Measurements from ENCODE around the gene RNASE11. TPM values are rescaled to one million over a fixed set of nuclear protein-coding genes. Genes with fewer than 3 reads are reported as not detected.

The RNASE11 gene
- total and polyA plus RNA-seq, 12 donors: 0.11 to 0.57 TPM; not detected in 10

GRCh38 chr14:20553024-20553423 lies 34.8 kb downstream of the RNASE11 start:
- intact Hi-C loops (cut with DNase I): no loop called here
- no peaks in the 10 kb centered on the region for H3K9me3 ChIP-seq (replicated peaks in 1 of 3)
- TF ChIP-seq CTCF (IDR thresholded peaks at IDR 0.05): no peak
- TF ChIP-seq POLR2A (IDR thresholded peaks at IDR 0.05): no peak
- no peaks in the 10 kb centered on the region for H3K4me1 ChIP-seq (replicated peaks in 1 of 2)
- H3K36me3 ChIP-seq (replicated peaks in 1 of 2): no peaks in the 10 kb centered on the region
- H3K27ac ChIP-seq: no peak overlapping the region
- no peak overlapping the region for H3K4me3 ChIP-seq
- no peak for DNase-seq
- H3K27me3 ChIP-seq: no peaks in the 10 kb centered on the region

- no peaks in the 10 kb centered on the region for H3K4me1 ChIP-seq (replicated peaks in 1 of 2)
- TF ChIP-seq CTCF (IDR thresholded peaks at IDR 0.05) (no peak), POLR2A (IDR thresholded peaks at IDR 0.05) (no peak)
- H3K27me3 ChIP-seq: no peaks in the 10 kb centered on the region
- H3K4me3 ChIP-seq: no peak overlapping the region
- H3K9me3 ChIP-seq (replicated peaks in 1 of 3): no peaks in the 10 kb centered on the region
- WGBS, 4 donors: 83 to 92% (median 90%) methylated on average over 3 of the region's 3 CpGs
- no peak overlapping the region for H3K27ac ChIP-seq
- DNase-seq: no peak
- intact Hi-C loops (cut with DNase I): no loop called here
- H3K36me3 ChIP-seq (replicated peaks in 1 of 2): no peaks in the 10 kb centered on the region
Measured at GRCh38 chr14:20551606-20552005, 36.2 kb downstream of the RNASE11 start.

GRCh38 chr14:20550926-20551325 lies 36.9 kb downstream of the RNASE11 start:
- Histone ChIP-seq H3K36me3 (replicated peaks in 1 of 2) (no peaks in the 10 kb centered on the region), H3K9me3 (replicated peaks in 1 of 3) (no peaks in the 10 kb centered on the region), H3K27ac (no peak overlapping the region), H3K27me3 (no peaks in the 10 kb centered on the region), H3K4me1 (replicated peaks in 1 of 2) (no peaks in the 10 kb centered on the region), H3K4me3 (no peak overlapping the region)
- 88 to 93% (median 92%) methylated on average over 2 of the region's 2 CpGs for WGBS, 4 donors
- no peak for DNase-seq
- no peak for TF ChIP-seq POLR2A (IDR thresholded peaks at IDR 0.05)
- TF ChIP-seq CTCF (IDR thresholded peaks at IDR 0.05): no peak
- intact Hi-C loops (cut with DNase I): no loop called here

- no peak for TF ChIP-seq CTCF (IDR thresholded peaks at IDR 0.05)
- TF ChIP-seq POLR2A (IDR thresholded peaks at IDR 0.05): no peak
- intact Hi-C loops (cut with DNase I): no loop called here
- Histone ChIP-seq H3K4me3 (no peak overlapping the region), H3K9me3 (replicated peaks in 1 of 3) (no peaks in the 10 kb centered on the region), H3K27ac (no peak overlapping the region), H3K27me3 (no peaks in the 10 kb centered on the region), H3K36me3 (replicated peaks in 1 of 2) (no peaks in the 10 kb centered on the region), H3K4me1 (replicated peaks in 1 of 2) (no peaks in the 10 kb centered on the region)
- WGBS, 4 donors: 82 to 88% (median 85%) methylated on average over 10 of the region's 10 CpGs
- no peak for DNase-seq
Measured at GRCh38 chr14:20548414-20549158, 39.2 kb downstream of the RNASE11 start.
